Choroid plexus epithelial cell (primary cell): Measurements from ENCODE around the gene NSUN3.

ENCODE experiments used
- DNase-seq: peaks from one replicate; pipeline ENCODE4 v3.0.0-alpha.2; 2010; ENCODE audit warnings: low read depth
- H3K4me3 ChIP-seq: 2 replicates; pipeline ENCODE4 v1.5.1; 2011; ENCODE audit warnings: low read depth, mild to moderate bottlenecking, control low read depth, low read length, moderate library complexity
- CTCF ChIP-seq: conservative IDR thresholded peaks from 2 replicates; pipeline ENCODE4 v1.5.1; 2011; ENCODE audit warnings: low read depth, mild to moderate bottlenecking, control low read depth, inconsistent platforms, low read length, moderate library complexity

Gene NSUN3

GRCh38 chr3:94167796-94168195 is 104.9 kb downstream of the NSUN3 start:
- TF ChIP-seq CTCF: no peak
- no peak overlapping the region for H3K4me3 ChIP-seq
- no peak for DNase-seq

GRCh38 chr3:94171954-94172353 is 109.1 kb downstream of the NSUN3 start:
- no peak for DNase-seq
- H3K4me3 ChIP-seq: no peak overlapping the region
- TF ChIP-seq CTCF: no peak

- no peak overlapping the region for H3K4me3 ChIP-seq
- TF ChIP-seq CTCF: no peak
- no peak for DNase-seq
Measured at GRCh38 chr3:94172695-94173310, 109.9 kb downstream of the NSUN3 start.

GRCh38 chr3:94173673-94174434 is 111.0 kb downstream of the NSUN3 start:
- no peak for TF ChIP-seq CTCF
- DNase-seq: peak; percentile 51
- H3K4me3 ChIP-seq: no peak overlapping the region

GRCh38 chr3:94175677-94176076 is 112.8 kb downstream of the NSUN3 start:
- no peak for DNase-seq
- H3K4me3 ChIP-seq: no peak overlapping the region
- TF ChIP-seq CTCF: no peak

- H3K4me3 ChIP-seq: peak overlapping the region; percentile 33
- DNase-seq: peak; percentile 35
- TF ChIP-seq CTCF: no peak
Measured at GRCh38 chr3:94176988-94177745, 114.3 kb downstream of the NSUN3 start.
